ENCODE measurements around the gene KLHL29. TPM values are rescaled to one million over a fixed set of nuclear protein-coding genes. Genes with fewer than 3 reads are reported as not detected.

The KLHL29 gene
- total and polyA plus RNA-seq, 2 donors (not counting 1 experiment from before 2014, with no cell fraction given), result 1.3 to 3.4 TPM

GRCh38 chr2:23506531-23507266 is 121.7 kb downstream of the KLHL29 start:
- intact Hi-C loops (cut with micrococcal nuclease), result no loop called here
- Mint-ChIP-seq H3K27ac (no peak overlapping the region), H3K4me3 (no peak overlapping the region), H3K4me1 (no peaks in the 10 kb centered on the region), H3K9me3 (ENCODE audit: insufficient read depth) (no peaks in the 10 kb centered on the region), H3K27me3 (no peaks in the 10 kb centered on the region)
- Histone ChIP-seq H3K4me2 (replicated peaks; ENCODE audit: low read depth, low read length, poor library complexity, severe bottlenecking) (no peak overlapping the region), H3K9ac (ENCODE audit: low read length) (no peak overlapping the region), H3K9me3 (ENCODE audit: control extremely low read depth in 1 of 3, control insufficient read depth in 2 of 3, insufficient read depth in 1 of 3, low read length in 2 of 3) (no peaks in the 10 kb centered on the region), H3K36me3 (replicated peaks in 1 of 2; ENCODE audit: control extremely low read depth in 1 of 2, control insufficient read depth in 1 of 2, extremely low read depth in 1 of 2, insufficient read depth in 2 of 2, low read length in 1 of 2) (no peaks in the 10 kb centered on the region), H3K4me3 (ENCODE audit: control extremely low read depth in 1 of 5, extremely low read depth in 1 of 5, insufficient read depth in 1 of 5, low read depth in 2 of 5, low read length in 4 of 5) (no peak overlapping the region), H3K27me3 (replicated peaks in 1 of 4; ENCODE audit: control extremely low read depth in 1 of 4, control insufficient read depth in 3 of 4, insufficient read depth in 4 of 4, low read length in 3 of 4) (no peaks in the 10 kb centered on the region), H3K79me2 (ENCODE audit: control insufficient read depth, insufficient read depth, low read length) (no peaks in the 10 kb centered on the region), H4K20me1 (ENCODE audit: control insufficient read depth, insufficient read depth, low read length, poor library complexity, severe bottlenecking) (no peaks in the 10 kb centered on the region), H3K27ac (ENCODE audit: low read length in 2 of 2) (no peak overlapping the region), H3K4me1 (ENCODE audit: control insufficient read depth in 2 of 2, insufficient read depth in 2 of 2, low read length in 2 of 2) (no peaks in the 10 kb centered on the region), H2AFZ (ENCODE audit: insufficient read depth, low read depth, low read length, poor library complexity, severe bottlenecking) (no peak overlapping the region)
- 57% methylated on average over 8 of the region's 9 CpGs for WGBS (ENCODE audit: insufficient coverage)
- ATAC-seq (ENCODE audit: low read depth) (no peak), DNase-seq (no peak)
- ChIA-PET CTCF (no interaction called here), POLR2A (no interaction called here)
- no peak for TF ChIP-seq EZH2 (IDR thresholded peaks at IDR 0.05; ENCODE audit: borderline replicate concordance, insufficient read depth, low read depth, low read length, poor library complexity, severe bottlenecking)
- TF ChIP-seq CTCF (IDR thresholded peaks at IDR 0.05), result no peak

GRCh38 chr2:23507267-23508065 is 122.5 kb downstream of the KLHL29 start:
- H3K9me3 ChIP-seq (ENCODE audit: control extremely low read depth in 1 of 3, control insufficient read depth in 2 of 3, insufficient read depth in 1 of 3, low read length in 2 of 3), result no peaks in the 10 kb centered on the region
- Mint-ChIP-seq H3K4me1 (no peaks in the 10 kb centered on the region), H3K27me3 (no peaks in the 10 kb centered on the region), H3K4me3 (no peak overlapping the region), H3K27ac (no peak overlapping the region), H3K9me3 (ENCODE audit: insufficient read depth) (no peaks in the 10 kb centered on the region)
- H3K4me3 ChIP-seq (ENCODE audit: control extremely low read depth in 1 of 5, extremely low read depth in 1 of 5, insufficient read depth in 1 of 5, low read depth in 2 of 5, low read length in 4 of 5), result no peak overlapping the region
- intact Hi-C loops (cut with micrococcal nuclease), result no loop called here
- no peaks in the 10 kb centered on the region for H3K4me1 ChIP-seq (ENCODE audit: control insufficient read depth in 2 of 2, insufficient read depth in 2 of 2, low read length in 2 of 2)
- no peak for TF ChIP-seq EZH2 (IDR thresholded peaks at IDR 0.05; ENCODE audit: borderline replicate concordance, insufficient read depth, low read depth, low read length, poor library complexity, severe bottlenecking)
- H3K27me3 ChIP-seq (replicated peaks in 1 of 4; ENCODE audit: control extremely low read depth in 1 of 4, control insufficient read depth in 3 of 4, insufficient read depth in 4 of 4, low read length in 3 of 4), result no peaks in the 10 kb centered on the region
- H3K36me3 ChIP-seq (replicated peaks in 1 of 2; ENCODE audit: control extremely low read depth in 1 of 2, control insufficient read depth in 1 of 2, extremely low read depth in 1 of 2, insufficient read depth in 2 of 2, low read length in 1 of 2), result no peaks in the 10 kb centered on the region
- H3K27ac ChIP-seq (ENCODE audit: low read length in 2 of 2), result no peak overlapping the region
- H2AFZ ChIP-seq (ENCODE audit: insufficient read depth, low read depth, low read length, poor library complexity, severe bottlenecking), result no peak overlapping the region
- no peak overlapping the region for H3K4me2 ChIP-seq (replicated peaks; ENCODE audit: low read depth, low read length, poor library complexity, severe bottlenecking)
- ChIA-PET POLR2A (no interaction called here), CTCF (no interaction called here)
- no peaks in the 10 kb centered on the region for H4K20me1 ChIP-seq (ENCODE audit: control insufficient read depth, insufficient read depth, low read length, poor library complexity, severe bottlenecking)
- ATAC-seq (ENCODE audit: low read depth) (no peak), DNase-seq (no peak)
- H3K79me2 ChIP-seq (ENCODE audit: control insufficient read depth, insufficient read depth, low read length), result no peaks in the 10 kb centered on the region
- 95% methylated on average over 15 of the region's 15 CpGs for WGBS (ENCODE audit: insufficient coverage)
- H3K9ac ChIP-seq (ENCODE audit: low read length), result no peak overlapping the region

Measured in B cell (primary cell).